T-helper 9 cell (primary cell): ENCODE measurements around the gene EXOSC10.
A peak's percentile ranks its signal among the peaks of the same experiment; 100 is the strongest.

ENCODE experiments used
- DNase-seq: peaks from one replicate; pipeline ENCODE4 v3.0.0-alpha.2; 2020
- total RNA-seq, 2 donors: gene quantifications; one replicate each; lab custom pipeline; 2026; lab: John Stamatoyannopoulos, UW

The EXOSC10 gene
- 102 to 140 reads per million in 2 donors for total RNA-seq

DNA sequence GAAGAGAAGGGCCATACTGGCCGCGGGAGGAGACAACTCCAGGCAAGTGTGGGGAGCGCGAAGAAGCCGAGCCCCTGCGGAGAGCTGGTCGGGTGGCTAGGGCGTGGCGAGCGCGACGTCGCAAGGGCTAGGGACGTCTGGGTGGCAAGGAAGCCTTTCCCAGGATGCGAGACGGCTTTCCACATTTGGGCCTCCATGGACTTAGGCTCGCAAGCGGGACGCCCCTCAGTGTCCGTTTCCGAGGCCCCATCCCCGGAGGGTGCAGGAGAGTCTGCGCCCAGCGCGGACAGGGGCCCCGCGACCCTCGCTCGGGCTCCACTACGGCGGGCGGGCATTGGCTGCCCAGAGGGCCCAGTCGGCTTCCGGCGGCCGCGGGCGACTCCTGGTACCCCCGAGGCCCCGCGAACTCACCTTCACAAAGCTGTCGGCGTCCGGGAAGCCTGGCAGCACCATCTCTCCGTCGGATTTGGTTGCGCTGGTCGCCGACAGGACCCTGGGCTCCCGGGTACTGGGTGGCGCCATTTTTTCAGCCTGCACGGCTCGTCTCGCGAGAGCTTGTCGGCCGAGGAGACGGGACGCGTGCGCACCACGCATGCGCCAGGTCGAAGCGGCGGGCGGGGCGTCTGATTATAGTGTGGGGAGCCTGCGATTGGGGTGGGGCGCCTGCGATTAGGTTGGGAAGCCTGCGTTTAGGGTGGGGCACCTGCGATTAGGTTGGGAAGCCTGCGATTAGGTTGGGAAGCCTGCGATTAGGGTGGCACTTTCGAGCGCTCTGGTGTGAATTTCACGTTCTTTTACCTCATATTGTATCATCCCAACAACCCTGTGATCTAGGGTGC is at the start of gene EXOSC10:
EXOSC10 (minus strand) TSS at position 560 of the 839 bp plus-strand sequence; CDS start at position 522, 38 bp downstream.
- peak; percentile 95 for DNase-seq

- DNase-seq: no peak
Measured at GRCh38 chr1:11147197-11147770, 47.6 kb upstream of the EXOSC10 start.

- no peak for DNase-seq
Measured at GRCh38 chr1:11145741-11146140, 46.1 kb upstream of the EXOSC10 start.

DNA sequence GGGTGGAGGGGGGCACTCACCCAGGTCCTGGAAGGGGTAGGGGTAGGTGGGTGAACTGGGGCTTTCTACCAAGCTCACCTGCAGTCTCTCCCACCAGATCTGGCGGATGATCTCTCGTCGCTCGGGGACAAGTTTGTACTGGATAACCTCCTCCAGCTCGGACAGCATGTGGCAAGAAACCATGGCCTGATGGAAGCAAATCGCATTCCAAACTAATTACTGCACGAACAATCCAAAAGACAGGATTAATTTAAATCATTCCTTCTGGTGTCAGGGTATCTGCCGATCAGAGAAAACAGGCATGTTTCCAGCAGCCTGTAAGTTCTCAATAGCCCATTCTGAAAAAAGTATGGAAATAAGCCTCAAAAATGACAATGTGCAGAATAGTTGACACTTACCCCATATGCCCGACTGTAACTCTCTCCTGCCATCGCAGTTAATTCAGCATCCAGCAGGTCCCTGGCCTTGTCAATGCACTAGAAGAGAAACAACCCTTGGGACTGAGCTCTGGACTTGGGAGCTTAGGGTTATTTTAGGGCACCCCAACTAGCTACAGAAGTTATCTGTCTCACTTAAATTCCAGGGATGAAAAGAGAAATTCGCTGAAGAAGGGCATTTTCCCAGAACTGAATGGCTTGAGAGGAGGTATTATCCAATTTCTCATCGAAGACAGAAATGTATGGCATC is 45.0 kb upstream of the EXOSC10 start:
- DNase-seq: no peak

GRCh38 chr1:11143907-11144306 is 44.2 kb upstream of the EXOSC10 start:
- DNase-seq: no peak

DNA sequence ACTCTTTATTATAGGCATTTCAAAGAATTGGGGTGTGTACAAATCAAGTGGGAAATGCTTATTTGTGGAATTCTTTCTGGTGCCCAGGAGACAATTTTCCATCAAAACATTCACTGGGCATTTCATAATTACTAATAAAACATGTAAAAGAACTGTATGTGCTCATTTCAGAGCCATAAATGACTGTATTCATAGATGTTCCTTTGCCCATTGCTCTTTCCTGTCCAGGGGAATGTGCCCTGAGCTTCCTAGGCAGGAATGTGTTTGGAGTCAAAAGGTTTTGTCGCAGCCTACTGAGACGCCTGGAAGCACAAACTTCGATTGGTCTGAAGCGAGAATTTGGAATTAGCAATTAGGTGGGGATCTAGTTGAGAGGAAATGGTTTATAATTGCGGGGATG is 43.7 kb upstream of the EXOSC10 start:
- DNase-seq: no peak

- DNase-seq: no peak
Measured at GRCh38 chr1:11142618-11143391, 43.1 kb upstream of the EXOSC10 start.

GRCh38 chr1:11138952-11139351 is 39.3 kb upstream of the EXOSC10 start:
- no peak for DNase-seq

DNA sequence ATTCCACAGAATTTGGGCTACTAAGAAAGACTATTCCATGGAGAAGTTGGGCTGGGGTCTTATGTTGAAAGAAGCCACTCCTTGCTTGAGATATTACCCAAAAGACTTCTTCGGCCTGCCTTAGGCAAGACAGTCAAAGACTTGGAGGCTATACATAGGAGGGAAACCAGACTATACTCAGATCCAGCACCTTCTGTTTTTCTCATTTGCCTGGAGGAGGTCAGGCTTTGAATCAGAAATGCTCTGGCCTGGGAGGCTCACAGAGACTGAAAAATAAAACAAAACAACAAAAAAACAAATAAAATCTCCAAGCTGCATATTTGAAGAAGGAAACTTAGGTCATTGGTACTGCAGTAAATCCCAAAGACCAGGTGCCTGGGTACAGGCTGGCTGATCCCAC is 38.4 kb upstream of the EXOSC10 start:
- no peak for DNase-seq

GRCh38 chr1:11134898-11135266 is 35.2 kb upstream of the EXOSC10 start:
- no peak for DNase-seq

- no peak for DNase-seq
Measured at GRCh38 chr1:11134251-11134897, 34.7 kb upstream of the EXOSC10 start.

DNA sequence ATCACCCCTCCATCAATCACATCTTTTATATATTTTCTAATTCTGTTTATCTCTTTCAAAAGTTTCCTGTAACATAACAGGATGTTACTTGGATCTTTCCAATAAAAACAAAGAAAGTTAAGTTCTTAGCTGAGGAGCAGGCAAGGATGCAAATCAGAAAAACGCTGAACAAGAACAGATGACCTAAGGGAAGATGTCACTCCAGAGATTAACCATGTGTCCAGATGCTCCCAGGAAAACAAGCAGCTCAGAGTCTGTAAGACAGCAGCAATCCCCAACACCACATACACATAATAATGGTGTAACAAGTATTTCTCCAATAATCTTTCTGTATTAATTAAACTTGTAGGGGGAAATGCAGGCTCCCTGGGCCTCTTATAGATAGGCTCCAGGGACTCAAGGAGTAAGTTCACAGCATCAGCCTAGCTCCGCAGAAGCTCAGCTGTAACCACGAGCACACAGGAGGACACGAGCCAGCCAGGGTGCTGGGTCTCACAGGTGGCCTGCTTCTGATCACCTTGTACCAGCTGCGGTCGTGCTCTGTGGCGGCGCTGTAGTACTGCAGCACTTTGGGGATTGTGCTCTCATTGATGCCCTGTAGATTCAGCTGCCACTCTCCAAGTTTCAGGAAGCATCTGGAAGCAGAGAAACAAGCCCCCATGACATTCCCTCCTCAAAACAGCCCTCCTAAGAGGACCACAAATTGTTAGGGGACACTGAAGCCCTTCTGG is 33.1 kb upstream of the EXOSC10 start:
- no peak for DNase-seq

GRCh38 chr1:11131816-11132215 is 32.1 kb upstream of the EXOSC10 start:
- no peak for DNase-seq

DNA sequence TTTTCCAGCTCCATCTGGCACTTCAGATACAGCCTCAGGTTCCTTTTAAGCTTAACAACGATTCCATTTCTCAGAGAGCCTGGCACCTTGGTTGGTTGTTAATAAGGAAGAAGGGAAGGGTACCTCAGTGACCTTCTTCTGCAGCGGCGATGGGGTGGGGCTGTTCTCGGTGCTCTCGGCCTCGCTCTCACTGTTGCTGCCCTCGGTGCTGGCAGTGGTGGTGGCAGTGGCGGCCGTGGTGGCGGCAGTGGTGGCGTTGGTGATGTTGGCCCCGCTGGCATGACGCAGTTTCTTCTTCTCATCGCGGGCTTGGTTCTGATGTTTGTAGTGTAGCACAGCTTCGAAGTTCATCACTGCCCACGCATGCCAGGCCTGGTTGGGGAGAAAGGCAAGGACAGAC is 30.7 kb upstream of the EXOSC10 start:
- no peak for DNase-seq

- DNase-seq: no peak
Measured at GRCh38 chr1:11129649-11130390, 30.2 kb upstream of the EXOSC10 start.

DNA sequence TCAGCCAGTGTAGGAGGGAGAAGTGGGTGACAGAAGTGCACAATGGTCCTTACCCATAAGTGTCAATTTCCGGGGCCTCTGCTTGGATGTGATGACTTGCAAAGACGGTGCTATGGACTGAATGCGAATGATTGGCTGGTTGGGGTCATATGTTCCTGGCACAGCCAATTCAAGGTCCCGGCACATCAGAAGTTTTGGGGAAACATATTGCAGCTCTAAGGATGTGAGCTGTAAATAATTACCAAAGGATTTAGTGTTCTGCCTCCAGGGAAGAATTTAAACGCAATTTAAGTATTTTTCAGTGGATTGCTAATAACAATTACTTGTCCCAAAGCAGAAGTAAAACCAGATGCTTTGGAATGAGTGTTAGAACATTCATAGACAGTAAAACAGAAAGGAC is 26.9 kb upstream of the EXOSC10 start:
- no peak for DNase-seq

DNA sequence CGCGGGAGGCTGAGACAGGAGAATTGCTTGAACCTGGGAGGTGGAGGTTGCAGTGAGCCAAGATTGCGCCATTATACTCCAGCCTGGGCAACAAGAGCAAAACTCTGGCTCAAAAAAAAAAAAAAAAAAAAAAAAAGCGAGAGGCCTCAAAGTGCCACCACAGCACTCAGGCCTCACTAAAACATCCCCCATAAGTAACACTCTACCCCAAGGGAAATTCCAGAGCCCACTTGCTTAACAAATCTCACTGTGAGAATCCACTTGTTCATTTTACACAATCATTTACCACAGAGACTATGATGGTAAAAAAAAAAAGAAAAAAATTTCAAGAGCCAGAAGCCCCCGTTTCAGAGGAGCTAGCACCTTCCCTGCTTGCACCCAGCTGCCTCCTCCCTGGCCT is 26.3 kb upstream of the EXOSC10 start:
- no peak for DNase-seq

GRCh38 chr1:11124965-11125364 is 25.3 kb upstream of the EXOSC10 start:
- DNase-seq: no peak

- DNase-seq: no peak
Measured at GRCh38 chr1:11116318-11116717, 16.6 kb upstream of the EXOSC10 start.

DNA sequence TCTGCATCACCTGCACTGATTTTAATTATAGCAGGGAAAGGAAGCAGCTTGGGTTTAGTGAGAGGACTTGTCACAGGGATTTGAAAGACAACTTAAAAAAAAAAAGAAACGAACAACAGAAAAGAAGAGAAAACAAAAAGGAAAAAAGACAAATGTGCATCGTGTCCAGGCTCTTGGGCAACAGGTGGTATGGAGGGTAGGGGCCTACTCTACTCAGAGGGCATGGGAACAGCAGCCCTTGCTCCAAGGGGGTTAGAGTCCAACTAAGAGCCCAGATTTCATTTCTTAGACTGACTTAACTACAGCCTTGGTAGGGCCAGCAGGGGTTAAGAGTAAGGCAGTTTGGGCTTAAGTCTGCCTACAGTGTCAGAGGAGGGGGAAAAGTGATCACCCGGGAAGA is 15.3 kb upstream of the EXOSC10 start:
- DNase-seq: no peak
